ENCODE measurements around the gene STK11.

The STK11 gene

DNA sequence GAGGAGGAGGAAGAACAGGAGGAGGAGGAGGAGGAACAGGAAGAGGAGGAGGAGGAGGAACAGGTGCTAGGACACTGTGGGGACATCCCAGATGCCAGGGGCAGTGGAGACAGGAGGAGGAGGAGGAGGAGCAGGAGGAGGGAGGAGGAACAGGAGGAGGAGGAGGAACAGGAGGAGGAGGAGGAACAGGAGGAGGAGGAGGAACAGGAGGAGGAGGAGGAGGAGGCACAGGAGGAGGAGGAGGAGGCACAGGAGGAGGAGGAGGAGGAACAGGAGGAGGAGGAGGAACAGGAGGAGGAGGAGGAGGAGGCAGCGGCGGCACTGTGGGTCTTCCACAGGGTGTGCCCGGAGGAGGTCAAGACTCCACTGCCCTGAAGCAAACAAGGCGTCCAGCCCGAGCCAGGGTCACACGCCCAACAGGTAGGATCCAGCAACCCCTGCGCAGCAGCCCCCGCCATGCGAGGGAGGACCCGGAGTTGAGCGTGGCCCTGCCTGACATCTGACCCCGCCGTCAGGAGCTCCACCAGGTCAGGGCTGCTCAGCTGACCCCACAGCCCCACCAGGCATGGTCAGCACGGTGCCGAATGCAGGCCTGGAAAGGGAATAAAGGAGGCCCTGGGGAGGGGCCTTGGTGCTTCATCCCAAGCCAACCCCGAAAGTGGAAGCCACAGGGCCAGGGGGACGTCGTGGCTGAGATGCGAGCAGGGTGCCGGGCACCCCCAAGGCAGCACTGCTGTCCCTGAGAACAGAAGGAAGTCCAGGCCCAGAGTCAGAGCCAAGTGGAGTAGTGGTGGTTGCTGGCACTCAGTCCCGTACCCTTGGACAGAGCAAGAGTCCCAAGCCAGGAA is 40.7 kb upstream of the STK11 start:
- Histone ChIP-seq H3K9me3 (ENCODE audit: insufficient read depth, low read length) (no peaks in the 10 kb centered on the region), H3K4me1 (ENCODE audit: low read length) (peaks cover 7% of the 10 kb centered on the region), H3K27ac (ENCODE audit: low read length) (no peak overlapping the region), H3K9ac (ENCODE audit: low read length) (no peak overlapping the region), H3K4me3 (ENCODE audit: low read length) (no peak overlapping the region), H2AFZ (ENCODE audit: low read depth, low read length) (no peak overlapping the region), H3K36me3 (replicated peaks; ENCODE audit: low read depth, low read length) (peaks cover 26% of the 10 kb centered on the region), H3K27me3 (ENCODE audit: low read depth, low read length) (no peaks in the 10 kb centered on the region), H3K79me2 (ENCODE audit: low read length) (peaks cover 64% of the 10 kb centered on the region), H4K20me1 (ENCODE audit: insufficient read depth, low read length) (peaks cover 77% of the 10 kb centered on the region), H3K4me2 (ENCODE audit: low read length) (no peak overlapping the region)
- TF ChIP-seq, protein P1, sequence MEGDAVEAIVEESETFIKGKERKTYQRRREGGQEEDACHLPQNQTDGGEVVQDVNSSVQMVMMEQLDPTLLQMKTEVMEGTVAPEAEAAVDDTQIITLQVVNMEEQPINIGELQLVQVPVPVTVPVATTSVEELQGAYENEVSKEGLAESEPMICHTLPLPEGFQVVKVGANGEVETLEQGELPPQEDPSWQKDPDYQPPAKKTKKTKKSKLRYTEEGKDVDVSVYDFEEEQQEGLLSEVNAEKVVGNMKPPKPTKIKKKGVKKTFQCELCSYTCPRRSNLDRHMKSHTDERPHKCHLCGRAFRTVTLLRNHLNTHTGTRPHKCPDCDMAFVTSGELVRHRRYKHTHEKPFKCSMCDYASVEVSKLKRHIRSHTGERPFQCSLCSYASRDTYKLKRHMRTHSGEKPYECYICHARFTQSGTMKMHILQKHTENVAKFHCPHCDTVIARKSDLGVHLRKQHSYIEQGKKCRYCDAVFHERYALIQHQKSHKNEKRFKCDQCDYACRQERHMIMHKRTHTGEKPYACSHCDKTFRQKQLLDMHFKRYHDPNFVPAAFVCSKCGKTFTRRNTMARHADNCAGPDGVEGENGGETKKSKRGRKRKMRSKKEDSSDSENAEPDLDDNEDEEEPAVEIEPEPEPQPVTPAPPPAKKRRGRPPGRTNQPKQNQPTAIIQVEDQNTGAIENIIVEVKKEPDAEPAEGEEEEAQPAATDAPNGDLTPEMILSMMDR (IDR thresholded peaks at IDR 0.05; ENCODE audit: low read depth, low read length): no peak
- TF ChIP-seq EZH2phosphoT487 (IDR thresholded peaks at IDR 0.05; ENCODE audit: low read depth): no peak

DNA sequence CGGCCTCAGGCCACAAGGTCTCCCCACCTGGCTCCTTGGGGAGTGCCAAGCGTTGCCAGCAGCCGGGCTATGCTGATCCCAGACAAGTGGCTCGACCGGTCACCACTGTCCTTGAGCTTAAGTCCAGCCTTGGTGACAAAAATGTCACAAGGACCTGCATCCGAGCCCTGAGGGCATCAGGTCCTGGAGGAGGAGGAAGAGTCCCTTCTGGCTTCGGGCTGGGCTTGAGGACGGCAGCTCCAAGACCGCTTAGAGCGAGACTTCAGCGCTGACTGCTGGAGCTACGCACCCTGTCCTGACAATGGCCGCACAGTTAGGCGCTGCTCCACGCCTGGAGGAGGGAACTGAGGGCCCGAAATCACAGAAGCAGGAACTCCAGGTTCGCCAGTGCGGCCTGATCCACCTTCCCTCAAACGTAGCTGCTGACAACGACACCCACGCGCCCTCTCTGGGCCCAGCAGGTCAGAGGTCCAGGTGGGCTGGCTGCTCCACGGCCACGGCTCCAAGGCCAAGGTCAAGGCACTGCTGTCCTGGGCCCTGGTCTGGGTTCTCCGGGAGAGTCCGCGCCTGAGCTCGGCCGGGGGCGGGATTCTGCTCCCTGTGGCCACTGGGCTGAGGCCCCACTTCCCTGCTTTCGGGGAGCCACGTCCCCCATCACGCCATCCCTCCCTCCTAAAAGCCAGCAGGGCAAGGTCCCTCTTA is 38.6 kb upstream of the STK11 start:
- Histone ChIP-seq H3K4me3 (ENCODE audit: low read length) (no peak overlapping the region), H3K9me3 (ENCODE audit: insufficient read depth, low read length) (no peaks in the 10 kb centered on the region), H3K27ac (ENCODE audit: low read length) (no peak overlapping the region), H4K20me1 (ENCODE audit: insufficient read depth, low read length) (peaks cover 88% of the 10 kb centered on the region), H3K4me1 (ENCODE audit: low read length) (peaks cover 3% of the 10 kb centered on the region), H3K27me3 (ENCODE audit: low read depth, low read length) (no peaks in the 10 kb centered on the region), H3K9ac (ENCODE audit: low read length) (no peak overlapping the region), H3K4me2 (ENCODE audit: low read length) (no peak overlapping the region), H3K36me3 (replicated peaks; ENCODE audit: low read depth, low read length) (peaks cover 37% of the 10 kb centered on the region), H2AFZ (ENCODE audit: low read depth, low read length) (no peak overlapping the region), H3K79me2 (ENCODE audit: low read length) (peaks cover 76% of the 10 kb centered on the region)
- TF ChIP-seq EZH2phosphoT487 (IDR thresholded peaks at IDR 0.05; ENCODE audit: low read depth): no peak

DNA sequence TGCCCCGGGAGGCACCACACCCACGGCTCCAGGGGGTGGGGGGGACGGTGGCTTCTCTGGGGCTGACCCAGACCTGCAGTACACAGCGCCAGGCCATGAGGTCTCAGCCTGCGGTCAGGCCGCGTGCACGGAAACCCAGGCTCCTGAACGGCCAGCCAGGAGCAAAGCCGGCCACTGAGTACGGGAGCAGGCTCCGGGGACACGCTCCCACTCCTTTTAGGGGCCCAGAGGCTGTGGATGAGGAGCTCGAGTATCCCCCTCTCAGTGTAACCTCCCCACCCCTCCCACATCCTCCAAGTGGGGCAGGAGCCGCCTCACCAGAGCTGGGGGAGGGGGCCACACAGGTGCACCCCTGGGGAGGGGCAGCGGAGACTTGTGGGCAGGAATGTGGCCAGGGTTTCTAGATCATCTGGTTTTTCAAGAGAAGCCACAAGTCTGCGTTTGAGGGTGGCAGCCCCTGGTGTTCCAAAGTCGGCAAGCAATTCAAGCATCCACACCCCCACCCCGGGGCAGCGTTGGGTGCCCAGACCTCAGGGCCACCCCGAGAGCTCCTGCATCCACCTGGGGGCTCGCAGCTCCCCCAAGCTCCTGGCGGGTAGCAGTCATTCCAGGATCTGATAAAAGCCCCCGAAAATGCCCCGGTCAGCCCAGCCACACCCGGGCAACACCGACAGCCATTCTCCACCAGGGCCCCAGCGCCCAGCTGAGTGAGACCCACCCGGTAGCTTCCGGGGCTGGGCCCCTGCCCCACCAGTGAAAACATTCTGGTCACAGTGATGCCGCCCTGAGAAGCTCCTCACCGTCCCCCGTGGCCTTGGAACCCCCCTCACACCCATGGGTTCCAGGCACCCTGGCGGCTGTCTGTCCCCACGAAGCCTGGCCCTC is 37.6 kb upstream of the STK11 start:
- no peak overlapping the region for H3K9ac ChIP-seq (ENCODE audit: low read length)

More for the DNA sequence above, 37.6 kb upstream of the STK11 start:
- peaks cover 87% of the 10 kb centered on the region for H4K20me1 ChIP-seq (ENCODE audit: insufficient read depth, low read length)
- no peak overlapping the region for H3K4me2 ChIP-seq (ENCODE audit: low read length)
- H3K4me3 ChIP-seq (ENCODE audit: low read length): no peak overlapping the region
- H3K27ac ChIP-seq (ENCODE audit: low read length): no peak overlapping the region
- peaks cover 37% of the 10 kb centered on the region for H3K36me3 ChIP-seq (replicated peaks; ENCODE audit: low read depth, low read length)
- no peaks in the 10 kb centered on the region for H3K27me3 ChIP-seq (ENCODE audit: low read depth, low read length)
- H3K9me3 ChIP-seq (ENCODE audit: insufficient read depth, low read length): no peaks in the 10 kb centered on the region
- no peak for TF ChIP-seq EZH2phosphoT487 (IDR thresholded peaks at IDR 0.05; ENCODE audit: low read depth)
- TF ChIP-seq, protein P1 (IDR thresholded peaks at IDR 0.05; ENCODE audit: low read depth, low read length): no peak
- H3K4me1 ChIP-seq (ENCODE audit: low read length): peaks cover 10% of the 10 kb centered on the region; the same call in 1 of the 2 replicates
- H3K79me2 ChIP-seq (ENCODE audit: low read length): peaks cover 78% of the 10 kb centered on the region
- H2AFZ ChIP-seq (ENCODE audit: low read depth, low read length): no peak overlapping the region
